NT2/D1 (cell line): Measurements from ENCODE around the gene UBXN2A.

Experiments
- SUZ12 ChIP-seq: IDR thresholded peaks from 2 replicates; pipeline ENCODE4 v1.6.1; 2011; ENCODE audit not compliant: insufficient read length, insufficient read depth; ENCODE audit errors: extremely low read depth
- YY1 ChIP-seq: IDR thresholded peaks from 2 replicates; pipeline ENCODE4 v1.6.1; 2011; ENCODE audit not compliant: insufficient read length, insufficient read depth
- ZNF274 ChIP-seq: IDR thresholded peaks from 2 replicates; pipeline ENCODE4 v1.6.1; 2011; ENCODE audit warnings: mild to moderate bottlenecking, low read depth, low read length

DNA sequence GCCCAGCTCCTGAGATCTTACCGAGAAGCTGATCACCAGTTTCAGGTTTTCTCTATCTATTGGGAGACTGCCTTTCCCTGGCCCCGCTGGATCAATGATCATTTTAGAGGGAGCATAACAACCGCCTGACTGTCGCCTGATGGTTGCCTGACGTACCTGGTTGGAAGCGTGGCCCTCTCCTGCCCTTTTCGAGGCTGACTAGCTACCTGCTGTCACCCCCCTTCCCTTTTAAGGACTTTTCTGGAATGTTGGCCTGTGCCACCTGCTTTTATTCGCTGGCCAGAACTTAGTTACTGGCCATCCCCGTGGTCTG lies 69.1 kb downstream of the UBXN2A start:
- TF ChIP-seq ZNF274 (no peak), YY1 (no peak), SUZ12 (no peak)
